CD1c-positive myeloid dendritic cell (primary cell): ENCODE data around the gene SGSM1.
"Not testable (repeated sequence)": the region's sequence is repeated elsewhere in the genome, so short reads cannot be mapped to it uniquely, and the experiment has no call there.

Source experiments
- DNase-seq: peaks from one replicate; pipeline ENCODE4 v3.0.0-alpha.2; 2016; ENCODE audit errors: extremely low spot score

Gene SGSM1

DNA sequence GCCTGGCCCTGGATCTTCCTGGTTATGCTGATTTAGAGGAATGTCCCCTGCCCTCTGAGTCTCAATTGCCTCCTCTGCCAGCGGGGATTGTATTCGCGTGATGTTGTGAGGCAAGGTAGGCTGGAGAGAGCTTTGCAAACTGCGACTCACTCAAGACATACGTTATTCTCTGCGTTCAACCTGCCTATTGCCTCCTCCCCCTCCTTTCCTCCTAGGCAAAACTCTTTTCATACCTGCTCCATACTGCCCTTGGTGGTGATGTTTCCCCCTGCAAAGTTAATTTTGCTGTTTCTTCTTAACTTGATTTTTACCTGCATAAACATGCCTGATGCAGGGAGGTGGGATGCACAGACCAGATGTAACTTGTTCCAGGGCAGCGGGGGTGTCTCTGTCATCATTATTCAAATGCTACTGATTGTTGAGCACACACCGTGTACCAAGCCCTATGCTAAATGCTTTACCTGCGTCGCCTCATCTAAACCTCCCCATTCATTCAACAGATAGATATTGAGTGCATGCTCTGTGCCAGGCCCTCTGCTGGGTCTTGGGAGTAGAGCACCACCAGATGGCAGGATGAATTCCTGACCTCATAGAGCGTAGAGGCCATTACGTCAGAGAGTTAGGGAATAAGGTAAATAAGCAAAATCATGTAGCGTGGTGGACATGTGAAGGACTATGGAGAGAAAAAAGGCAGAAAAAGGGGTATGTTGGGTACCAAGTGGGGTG lies 29.0 kb downstream of the SGSM1 start:
- no peak for DNase-seq

DNA sequence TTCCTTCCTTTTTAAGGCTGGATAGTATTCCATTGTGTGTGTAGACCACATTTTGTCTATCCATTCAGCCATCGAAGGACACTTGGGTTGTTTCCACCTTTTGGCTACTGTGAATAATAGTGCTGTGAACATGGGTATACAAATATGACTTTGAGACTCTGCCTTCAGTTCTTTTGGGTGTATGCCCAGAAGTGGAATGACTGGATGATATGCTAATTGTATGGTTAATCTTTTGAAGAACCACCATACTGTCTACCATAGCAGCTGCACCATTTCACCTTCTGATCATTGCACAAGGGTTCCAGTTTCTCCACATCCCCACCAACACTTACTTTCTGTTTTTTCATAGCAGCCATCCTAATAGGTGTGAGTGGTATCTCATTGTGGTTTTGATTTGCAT lies 30.3 kb downstream of the SGSM1 start:
- no peak for DNase-seq

DNA sequence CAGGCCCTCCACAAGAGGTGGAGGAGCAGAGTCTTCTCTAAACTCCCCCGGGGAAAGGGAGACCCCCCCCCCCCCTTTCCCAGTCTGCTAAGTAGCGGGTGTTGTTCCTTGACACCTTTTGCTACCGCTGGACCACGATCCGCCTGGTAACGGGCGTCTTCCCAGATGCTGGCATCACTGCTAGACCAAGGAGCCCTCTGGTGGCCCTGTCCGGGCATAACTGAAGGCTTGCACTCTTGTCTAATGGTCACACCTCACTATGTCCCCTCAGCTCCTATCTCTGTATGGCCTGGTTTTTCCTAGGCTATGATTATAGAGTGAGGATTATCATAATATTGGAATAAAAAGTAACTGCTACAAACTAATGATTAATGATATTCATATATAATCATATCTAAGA lies 31.5 kb downstream of the SGSM1 start:
- not testable (repeated sequence) for DNase-seq

DNA sequence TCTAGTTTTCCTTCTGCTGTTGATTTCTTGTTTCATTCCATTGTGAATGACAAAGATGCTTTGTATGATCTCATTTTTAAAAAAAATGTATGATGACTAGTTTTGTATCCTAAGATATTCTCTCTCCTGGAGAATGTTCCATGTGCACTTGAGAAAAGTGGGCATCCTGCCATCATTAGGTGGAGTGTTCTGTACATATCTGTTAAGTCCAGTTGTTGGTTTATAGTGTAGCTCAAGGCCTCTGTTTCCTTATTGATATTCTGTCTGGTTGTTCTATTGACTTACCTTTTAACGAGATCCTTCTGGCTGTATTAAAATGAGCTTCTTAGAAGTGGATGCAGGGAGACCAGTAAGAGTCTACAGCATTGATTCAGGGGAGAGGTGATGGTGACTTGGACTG lies 35.2 kb downstream of the SGSM1 start:
- DNase-seq = no peak

DNA sequence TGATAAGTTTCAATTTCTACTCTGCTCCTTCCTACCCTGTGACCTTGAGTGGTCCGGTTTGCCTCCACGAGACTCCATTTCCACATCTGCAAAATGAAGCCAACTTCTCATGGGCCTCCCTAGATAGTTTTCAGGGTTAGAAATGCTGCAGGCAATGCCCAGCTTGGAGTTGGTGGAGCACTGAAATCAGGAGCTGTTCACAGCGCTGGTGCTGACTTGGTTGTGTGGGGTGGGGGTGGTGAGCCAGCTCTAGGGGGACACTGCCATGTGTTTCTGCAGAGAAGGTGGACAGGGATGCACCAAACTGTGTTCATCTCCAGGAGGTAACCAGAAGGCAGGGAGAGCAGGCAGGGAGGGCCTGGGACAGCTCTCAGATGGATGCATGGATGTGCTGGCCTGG lies 37.0 kb downstream of the SGSM1 start:
- no peak for DNase-seq

DNA sequence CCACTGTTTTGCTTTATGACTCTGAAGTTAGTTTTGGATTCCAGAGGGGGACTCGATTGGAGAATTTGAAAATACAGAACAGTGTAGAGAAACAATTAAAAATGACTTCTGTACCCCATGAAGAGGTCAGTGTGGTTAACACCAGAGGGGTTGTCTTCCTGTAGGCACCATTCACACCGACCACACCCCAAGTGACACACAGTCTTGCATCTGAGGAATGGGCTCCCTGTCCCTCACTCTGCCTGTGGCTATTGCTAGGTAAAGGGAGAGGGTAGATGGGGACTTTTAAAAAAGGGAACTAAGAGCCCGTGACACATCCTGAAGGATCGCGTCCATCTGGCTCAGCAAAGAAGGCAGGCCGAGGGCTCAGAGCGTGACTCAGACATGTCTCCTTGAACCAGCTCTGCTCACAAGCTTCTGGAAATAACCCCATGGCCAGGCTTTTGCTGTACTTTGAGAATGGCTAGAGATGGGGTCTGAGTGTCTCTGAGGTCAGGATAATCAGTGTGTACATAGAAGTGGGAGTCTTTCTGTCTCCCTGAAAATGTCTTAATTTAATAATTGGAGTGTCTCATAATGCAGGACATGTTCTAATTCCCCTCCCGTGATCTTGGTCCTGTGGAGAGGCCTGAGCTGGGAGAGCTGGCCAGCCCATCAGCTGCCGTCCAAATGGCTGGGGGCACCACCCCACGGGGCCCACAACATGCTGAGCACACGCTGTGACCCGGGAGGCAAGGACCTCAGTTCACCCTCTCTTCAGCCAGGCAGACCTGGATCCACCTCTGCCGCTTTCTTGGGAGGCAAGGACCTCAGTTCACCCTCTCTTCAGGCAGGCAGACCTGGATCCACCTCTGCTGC lies 39.3 kb downstream of the SGSM1 start:
- DNase-seq = peak; percentile 29

DNA sequence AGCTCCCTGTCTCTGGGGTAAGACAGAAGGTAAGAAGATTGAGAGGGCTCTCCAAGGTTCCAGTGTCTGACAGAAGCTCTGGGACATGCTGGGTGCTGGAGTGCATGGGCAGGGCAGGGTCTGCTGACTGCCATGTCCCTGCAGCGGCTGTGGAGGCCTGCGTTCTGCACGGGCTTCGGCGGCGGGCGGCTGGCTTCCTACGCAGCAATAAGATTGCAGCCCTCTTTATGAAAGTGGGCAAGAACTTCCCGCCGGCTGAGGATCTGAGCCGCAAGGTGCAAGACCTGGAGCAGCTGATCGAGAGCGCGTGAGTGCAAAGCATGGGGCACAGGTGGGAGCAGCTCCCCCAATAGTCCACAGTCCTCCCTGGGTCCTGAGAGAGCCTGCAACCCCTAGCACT lies 41.5 kb downstream of the SGSM1 start:
- DNase-seq = no peak

DNA sequence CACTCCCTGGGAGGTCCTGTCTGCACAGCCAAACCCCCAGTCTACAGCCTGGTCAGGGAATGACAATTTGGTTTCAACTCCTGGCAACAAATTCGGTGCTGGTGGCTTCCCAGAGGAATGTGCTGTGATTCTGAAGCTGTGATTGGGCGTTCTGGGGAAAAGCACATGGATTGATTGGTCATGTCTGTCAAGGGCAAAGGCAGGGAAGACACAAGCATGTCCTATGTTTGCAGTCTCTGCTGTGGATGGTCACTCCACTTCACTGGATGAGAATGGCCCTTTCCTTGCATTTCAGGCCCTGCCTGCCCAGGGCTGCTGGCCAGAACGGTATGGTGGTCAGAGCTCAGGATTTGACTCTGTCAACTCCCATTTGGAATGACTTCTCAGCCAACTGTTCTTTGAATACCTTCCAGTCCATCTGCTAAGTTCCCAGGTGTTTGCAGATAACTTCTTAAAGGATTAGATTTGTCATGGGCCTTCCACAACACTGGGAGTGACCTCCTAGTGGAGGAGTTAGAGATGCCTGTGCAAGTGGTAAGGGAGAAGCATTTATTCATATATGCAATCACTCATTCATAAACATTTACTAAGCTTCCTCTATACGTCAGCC lies 42.7 kb downstream of the SGSM1 start:
- DNase-seq = no peak

DNA sequence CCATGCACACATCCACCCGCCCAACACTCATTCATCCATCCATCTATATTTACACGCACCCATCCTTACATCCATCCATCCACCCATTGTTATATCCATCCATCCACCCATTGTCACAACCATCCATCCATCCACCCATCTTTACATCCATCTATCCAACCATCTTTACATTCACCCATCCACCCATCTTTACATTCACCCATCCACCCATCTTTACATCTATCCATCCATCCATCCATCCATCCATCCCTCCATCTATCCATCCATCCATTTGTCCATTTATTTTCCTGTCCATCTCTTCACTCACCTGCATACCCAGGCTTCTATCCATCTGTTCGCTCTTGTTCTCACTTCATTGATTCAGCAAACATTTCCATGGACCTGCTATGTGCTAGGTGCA lies 49.8 kb downstream of the SGSM1 start:
- DNase-seq = no peak

DNA sequence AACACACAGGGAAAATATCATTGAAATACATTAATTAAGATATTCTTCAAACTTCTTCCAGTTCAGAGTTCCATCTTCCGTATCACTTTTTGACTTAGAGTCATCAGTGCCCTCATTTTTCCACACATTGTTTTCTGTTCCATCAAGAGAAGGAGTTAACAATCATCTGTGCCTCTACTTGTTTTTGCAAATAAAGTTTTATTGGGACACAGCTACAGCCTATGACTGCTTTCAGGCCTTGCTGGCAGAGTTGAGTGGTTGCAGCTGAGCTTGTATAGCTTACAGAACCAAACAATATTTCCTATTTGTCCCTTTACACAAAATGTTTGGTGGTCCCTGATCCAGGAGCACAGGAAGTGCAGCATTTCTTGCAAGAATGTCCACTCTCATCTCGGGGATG lies 51.6 kb downstream of the SGSM1 start:
- DNase-seq = no peak

DNA sequence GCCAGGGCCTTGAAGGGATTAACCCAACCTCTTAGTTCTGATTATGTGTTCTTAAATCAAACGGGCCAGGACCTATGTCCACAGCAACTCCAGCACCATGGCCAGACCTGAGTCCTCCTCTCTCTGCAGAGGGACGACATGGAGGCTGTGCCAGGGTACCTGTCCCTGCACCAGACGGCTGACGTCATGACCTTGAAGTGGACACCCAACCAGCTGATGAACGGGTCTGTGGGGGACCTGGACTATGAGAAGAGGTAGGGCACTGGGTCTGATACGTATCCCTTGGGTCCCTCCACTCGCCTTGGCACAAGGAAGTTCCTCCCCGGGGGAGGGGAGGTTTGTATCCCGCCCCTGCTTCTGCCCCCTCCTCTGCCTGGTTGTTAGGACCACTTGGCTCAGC lies 53.6 kb downstream of the SGSM1 start:
- DNase-seq = no peak

DNA sequence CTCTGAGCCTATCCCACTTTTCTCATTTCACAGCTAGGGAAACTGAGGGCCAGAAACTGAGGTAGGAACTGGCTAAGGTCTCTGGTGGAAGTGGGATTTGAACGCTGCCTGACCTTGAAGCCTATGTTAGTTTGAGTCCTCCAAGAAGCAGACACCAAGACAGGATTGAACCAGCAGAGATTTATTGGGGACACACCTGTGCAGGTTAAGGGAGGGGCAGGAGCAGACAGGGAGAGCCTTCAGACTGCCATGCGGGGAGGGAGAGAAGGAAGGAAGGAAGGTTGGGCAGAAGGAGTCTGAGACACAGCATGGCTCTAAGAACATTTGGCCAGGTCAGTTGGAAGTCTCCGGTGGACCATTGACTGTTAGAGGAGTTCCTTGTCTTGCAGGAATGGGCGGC lies 59.5 kb downstream of the SGSM1 start:
- DNase-seq = no peak

DNA sequence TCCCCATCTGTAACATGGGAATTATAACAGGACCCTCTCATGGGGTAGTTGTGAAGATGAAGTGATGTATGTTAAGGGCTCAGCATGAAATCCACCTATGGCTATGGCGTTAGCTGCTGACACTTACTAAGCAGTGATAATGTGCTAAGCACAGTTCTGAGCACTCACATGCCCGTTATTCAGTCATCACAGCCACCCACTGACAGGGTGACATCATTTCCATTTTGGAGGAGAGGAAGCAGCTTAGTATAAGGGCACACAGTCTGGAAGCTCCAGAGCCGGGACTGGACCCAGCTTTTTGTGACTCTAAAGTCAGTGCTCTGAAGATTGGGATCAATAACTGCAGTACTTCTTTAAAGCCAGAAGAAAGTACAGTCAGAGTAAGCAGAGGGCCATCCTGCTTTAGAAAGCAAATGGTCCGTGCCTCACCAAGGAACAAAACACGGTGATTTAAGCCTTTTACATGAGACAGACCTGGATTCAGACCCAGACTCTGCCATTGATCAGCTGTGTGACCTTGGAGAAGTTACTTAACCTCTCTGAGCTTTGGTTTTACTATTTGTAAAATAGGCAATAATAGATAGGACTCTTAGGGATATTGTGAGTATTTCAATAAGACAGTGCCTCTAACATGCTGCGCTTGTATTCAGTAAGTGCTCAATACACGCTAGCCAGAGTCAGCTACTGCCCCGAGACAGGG lies 61.5 kb downstream of the SGSM1 start:
- peak; percentile 18 for DNase-seq

DNA sequence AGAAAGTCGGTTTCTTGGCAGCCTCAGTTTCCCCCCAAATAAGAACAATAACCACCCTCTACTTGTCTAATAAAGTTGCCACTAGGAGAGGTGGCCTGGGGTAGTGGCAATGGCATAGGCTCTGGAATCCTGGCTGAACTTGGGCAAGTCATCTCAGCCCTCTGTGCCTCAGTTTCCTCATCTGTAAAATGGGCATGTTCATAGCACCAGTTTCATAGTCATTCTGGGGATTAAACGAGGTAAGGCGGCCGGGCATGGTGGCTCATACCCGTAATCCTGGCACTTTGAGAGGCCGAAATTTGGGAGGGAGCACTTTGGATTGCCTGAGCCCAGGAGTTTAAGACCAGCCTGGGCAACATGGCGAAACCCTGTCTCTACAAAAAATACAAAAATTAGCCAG lies 63.0 kb downstream of the SGSM1 start:
- DNase-seq = no peak

DNA sequence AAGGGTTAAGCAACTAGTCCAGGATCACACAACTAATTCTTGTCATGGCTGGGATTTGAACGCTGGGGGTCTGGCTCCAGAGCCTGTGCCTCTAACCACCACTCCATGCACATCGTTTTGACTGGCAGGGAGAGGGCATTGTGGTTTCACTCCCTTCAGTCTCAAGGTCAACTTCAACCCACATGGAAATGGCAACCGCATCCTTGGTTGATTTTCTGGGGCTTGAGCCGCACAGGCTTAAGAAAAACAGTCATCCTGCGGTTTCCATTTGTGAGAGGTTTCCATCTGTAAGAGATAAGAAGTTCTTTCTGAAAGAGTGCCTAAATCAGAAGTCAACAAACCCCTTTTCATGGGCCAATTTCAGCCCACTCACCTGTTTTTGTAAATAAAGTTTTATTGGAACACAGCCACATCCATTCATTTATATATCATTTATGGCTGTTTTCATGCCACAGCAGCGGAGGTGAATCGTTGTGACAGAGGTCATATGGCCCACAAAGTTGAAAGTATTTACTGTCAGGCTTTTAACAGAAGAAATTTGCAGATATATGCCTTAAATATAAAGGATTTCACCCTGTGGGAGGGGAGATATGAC lies 65.7 kb downstream of the SGSM1 start:
- no peak for DNase-seq

DNA sequence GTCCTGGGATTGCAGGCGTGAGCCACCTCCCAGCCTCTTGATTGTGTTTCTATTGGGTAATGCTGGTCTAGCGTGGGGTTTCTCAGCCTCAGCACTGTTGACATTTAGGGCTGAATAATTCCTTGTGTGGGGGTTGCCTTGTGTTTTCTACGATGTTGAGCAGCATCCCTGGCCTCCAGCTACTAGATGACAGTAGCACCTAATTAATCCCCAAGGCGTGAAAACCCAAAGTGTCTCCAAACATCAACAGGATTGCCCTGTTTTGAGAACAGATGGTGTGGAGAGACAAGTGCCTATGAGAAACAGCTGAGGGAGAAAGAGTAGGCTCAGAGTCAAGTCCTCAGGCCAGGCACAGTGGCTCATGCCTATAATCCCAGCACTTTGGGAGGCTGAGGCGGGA lies 67.2 kb downstream of the SGSM1 start:
- no peak for DNase-seq

DNA sequence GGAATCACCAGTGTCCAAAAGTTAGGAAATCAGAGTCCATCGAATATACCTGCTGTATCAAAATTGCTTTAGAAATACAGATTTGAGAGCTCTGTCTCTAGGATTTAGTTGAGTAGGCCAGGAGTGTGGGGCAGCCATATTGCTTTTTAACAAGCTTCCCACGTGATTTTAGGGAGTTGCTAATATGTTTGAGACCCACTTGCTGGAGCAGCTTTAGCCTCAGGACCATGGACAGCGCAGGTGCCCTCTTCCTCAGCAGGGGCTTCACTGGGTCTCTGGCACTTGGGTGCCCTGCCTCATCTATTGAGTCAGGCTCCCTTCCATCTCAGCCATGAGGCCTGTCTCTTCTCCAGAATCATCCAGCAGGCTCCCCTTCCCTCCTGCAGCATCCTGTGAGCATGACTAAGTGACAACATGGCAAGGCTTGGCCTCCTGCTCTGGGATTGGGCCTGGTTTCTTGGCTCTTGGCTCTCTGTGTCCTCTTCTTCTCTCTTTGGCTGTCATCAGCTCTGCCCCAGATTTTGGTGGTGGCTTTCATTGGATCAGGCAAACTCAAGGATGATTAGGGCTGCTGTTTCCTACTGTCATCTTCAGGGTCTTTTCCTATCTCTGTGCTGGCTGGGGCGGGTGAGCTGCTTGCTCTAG lies 70.0 kb downstream of the SGSM1 start:
- DNase-seq = peak; percentile 2

DNA sequence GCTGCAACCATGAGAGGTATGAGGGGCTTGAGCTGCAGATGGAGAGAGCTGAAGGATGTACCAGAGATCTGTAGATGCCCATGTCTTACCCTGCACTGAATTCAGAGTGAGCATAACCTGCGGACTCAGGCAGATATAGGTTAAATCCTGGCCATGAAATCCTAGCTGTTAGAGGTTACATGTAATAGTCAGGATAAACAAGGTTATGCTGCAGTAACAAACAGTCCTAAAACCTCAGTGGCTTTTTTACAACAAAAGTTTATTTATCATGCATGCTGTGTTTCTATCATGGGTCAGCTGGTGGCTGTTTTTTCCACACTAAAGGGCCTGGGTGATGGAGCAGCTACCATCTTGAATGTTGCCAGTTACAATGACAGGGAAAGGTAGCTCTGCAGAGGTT lies 70.7 kb downstream of the SGSM1 start:
- no peak for DNase-seq

DNA sequence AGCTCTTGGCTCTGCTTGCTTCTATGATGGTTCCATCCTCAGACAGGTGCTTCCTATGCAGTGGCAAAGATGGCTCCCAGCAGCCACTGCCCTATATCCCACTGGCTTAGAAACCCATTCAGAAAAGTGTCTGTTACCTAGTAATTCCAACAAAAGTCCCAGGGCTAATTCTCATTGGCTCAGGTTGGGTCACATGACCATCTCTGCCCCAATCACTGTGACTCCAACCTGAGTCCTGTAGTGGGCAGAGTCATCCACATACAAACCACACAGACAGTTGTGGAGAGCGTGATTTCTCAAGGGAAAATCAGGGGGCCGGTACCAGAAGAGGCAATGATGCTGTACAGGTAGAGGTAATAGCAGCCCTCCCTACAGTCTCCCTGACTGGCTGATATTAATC lies 73.0 kb downstream of the SGSM1 start:
- no peak for DNase-seq

DNA sequence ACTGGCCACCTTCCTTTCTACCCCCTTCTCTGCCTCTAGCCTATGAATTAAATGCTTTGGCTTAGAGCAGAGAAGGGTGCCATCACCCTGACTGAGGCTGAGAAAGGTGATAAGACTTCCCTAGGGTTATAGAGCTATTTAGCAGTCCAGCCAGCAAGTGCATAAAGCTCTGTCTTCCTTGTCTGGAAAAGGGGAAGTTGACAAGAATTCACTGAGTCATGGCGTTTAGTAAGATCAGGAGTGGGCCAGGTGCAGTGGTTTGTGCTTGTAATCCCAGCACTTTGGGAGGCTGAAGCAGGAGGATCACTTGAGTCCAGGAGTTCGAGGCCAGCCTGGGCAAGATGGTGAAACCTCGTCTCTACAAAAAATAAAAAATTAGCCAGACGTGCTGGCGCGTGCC lies 77.4 kb downstream of the SGSM1 start:
- peak; percentile 15 for DNase-seq

DNA sequence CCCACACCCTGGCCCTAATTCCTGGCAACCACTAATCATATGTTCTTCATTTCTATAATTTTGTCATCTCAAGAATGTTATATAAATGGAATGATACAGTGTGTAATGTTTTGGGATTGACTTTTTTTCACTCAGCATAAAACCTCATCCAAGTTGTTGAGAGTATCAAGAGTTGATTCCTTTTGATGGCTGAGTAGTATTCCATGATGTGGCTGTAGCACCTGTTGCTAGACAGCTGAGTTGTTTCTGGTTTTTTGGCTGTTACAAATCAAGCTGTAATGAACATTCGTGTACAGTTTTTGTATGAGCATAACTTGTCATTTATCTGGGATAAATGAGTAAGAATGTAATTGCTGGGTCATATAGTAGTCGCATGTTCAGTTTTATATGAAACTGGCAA lies 81.2 kb downstream of the SGSM1 start:
- DNase-seq = no peak
